ENCODE results near the gene MTF1.

- TF ChIP-seq CTCF (IDR thresholded peaks at IDR 0.05; ENCODE audit: poor library complexity, severe bottlenecking), result no peak
- TF ChIP-seq RAD21 (conservative IDR thresholded peaks at IDR 0.05), result no peak
- TF ChIP-seq MXI1 (conservative IDR thresholded peaks at IDR 0.05; ENCODE audit: poor library complexity, severe bottlenecking), result no peak
- TF ChIP-seq EP300 (conservative IDR thresholded peaks at IDR 0.05; ENCODE audit: poor library complexity, severe bottlenecking), result no peak
Observed at GRCh38 chr1:37822906-37823815, 36.2 kb downstream of the MTF1 start.

Measured in neural cell (in vitro differentiated cells).